Thyroid gland (tissue), 4 donors: ENCODE measurements around the gene WNT5B. TPM values are rescaled to one million over a fixed set of nuclear protein-coding genes. Genes with fewer than 3 reads are reported as not detected.

Experiments
- DNase-seq, 2 donors: peaks; one replicate each; pipeline ENCODE4 v3.0.0-alpha.2; 2019
- H3K27ac ChIP-seq, 3 donors: fragments of 200-600 bp; sonication (generic); 1 replicate in 2 of 3; 2 replicates in 1 of 3; pipeline ENCODE4 v1.5.1; 2016 to 2019; ENCODE audit warnings: mild to moderate bottlenecking in 1 of 3, moderate library complexity in 1 of 3
- H3K27me3 ChIP-seq: fragments of 200-600 bp; sonication (generic); one replicate; pipeline ENCODE4 v1.5.1; 2019
- H3K36me3 ChIP-seq, 2 donors: fragments of 200-600 bp; sonication (generic); one replicate each; pipeline ENCODE4 v1.5.1; 2016 to 2019
- H3K4me1 ChIP-seq, 2 donors: fragments of 200-600 bp; sonication (generic); one replicate each; pipeline ENCODE4 v1.5.1; 2017 to 2019
- H3K4me3 ChIP-seq, 3 donors: fragments of 200-600 bp; sonication (generic); replicated peaks in 1 of 3; 1 replicate in 2 of 3; 2 replicates in 1 of 3; pipeline ENCODE4 v1.5.1; 2016; ENCODE audit warnings: mild to moderate bottlenecking in 1 of 3
- H3K9me3 ChIP-seq: fragments of 200-600 bp; sonication (generic); one replicate; pipeline ENCODE4 v1.5.1; 2017
- CTCF ChIP-seq, 6 experiments: fragments of 200-600 bp in 3 of 6; fragments of 450-650 bp in 3 of 6; sonication (generic) in 3 of 6; IDR thresholded peaks; one replicate each; pipeline ENCODE4 v1.5.1; 2016 to 2019; ENCODE audit warnings: antibody characterized with exemption in 6 of 6, mild to moderate bottlenecking in 2 of 6, inconsistent platforms in 1 of 6, moderate library complexity in 1 of 6
- POLR2A ChIP-seq, 2 donors: fragments of 450-650 bp; IDR thresholded peaks; one replicate each; pipeline ENCODE4 v1.6.1; 2017; ENCODE audit warnings: antibody characterized with exemption in 2 of 2, mild to moderate bottlenecking in 2 of 2, moderate library complexity in 1 of 2
- WGBS, 2 donors: methylation state at CpG; one replicate each; pipeline ENCODE4 v1.1.5; 2017; 5-methylcytosine and 5-hydroxymethylcytosine counted together
- intact Hi-C: fragments of 100-400 bp; cut with DNase I; formaldehyde crosslinking; loops from one replicate; pipeline ENCODE4 v1.15.1; 2023
- total RNA-seq, 4 donors: library from RNA; depleted of rRNA; stranded (reverse); fragments of >200 nt; gene quantifications; one replicate each; pipeline ENCODE4 v1.2.3, GENCODE V29; 2016

The WNT5B gene
- total RNA-seq, 4 donors from 2014 or later, result 0.78 to 4.3 (median 0.95) TPM

- Histone ChIP-seq H3K4me3 (no peak overlapping the region), H3K36me3 (no peaks in the 10 kb centered on the region), H3K27me3 (no peaks in the 10 kb centered on the region), H3K4me1 (peaks cover 18 to 36% of the 10 kb centered on the region in 2 donors), H3K27ac (no peak overlapping the region), H3K9me3 (no peaks in the 10 kb centered on the region)
- TF ChIP-seq CTCF (IDR thresholded peaks at IDR 0.05) (no peak), POLR2A (IDR thresholded peaks at IDR 0.05) (no peak)
- no peak for DNase-seq
- WGBS, 2 donors, result 92 to 95% methylated on average over 7 of the region's 7 CpGs
- intact Hi-C loops, result no loop called here
Measured at GRCh38 chr12:1610072-1610643, 18.9 kb upstream of the WNT5B start.

GRCh38 chr12:1611803-1612572, 17.0 kb upstream of the WNT5B start:
- H3K27me3 ChIP-seq, result no peaks in the 10 kb centered on the region

GRCh38 chr12:1613860-1614259, 15.2 kb upstream of the WNT5B start:
- no peak for TF ChIP-seq CTCF (IDR thresholded peaks at IDR 0.05)
- Histone ChIP-seq H3K4me1 (peaks cover 10 to 22% of the 10 kb centered on the region in 2 donors), H3K36me3 (no peaks in the 10 kb centered on the region), H3K9me3 (no peaks in the 10 kb centered on the region), H3K27ac (no peak overlapping the region), H3K27me3 (no peaks in the 10 kb centered on the region), H3K4me3 (no peak overlapping the region)
- DNase-seq, result no peak
- 97 to 98% methylated on average over 4 of the region's 4 CpGs for WGBS, 2 donors
- intact Hi-C loops, result no loop called here

More at GRCh38 chr12:1611803-1612572, 17.0 kb upstream of the WNT5B start:
- H3K9me3 ChIP-seq, result no peaks in the 10 kb centered on the region
- intact Hi-C loops, result no loop called here
- 26 to 28% methylated on average over 13 of the region's 13 CpGs for WGBS, 2 donors
- H3K36me3 ChIP-seq, result no peaks in the 10 kb centered on the region
- DNase-seq, result peak in 1 of 2 donors; percentile 14
- H3K27ac ChIP-seq, result peak overlapping the region; percentile 1 to 62 (median 53)
- no peak overlapping the region for H3K4me3 ChIP-seq
- peaks cover 10 to 24% of the 10 kb centered on the region in 2 donors for H3K4me1 ChIP-seq
- TF ChIP-seq POLR2A (IDR thresholded peaks at IDR 0.05), result no peak
- TF ChIP-seq CTCF (IDR thresholded peaks at IDR 0.05), result no peak

GRCh38 chr12:1614360-1614759, 14.7 kb upstream of the WNT5B start:
- H3K27ac ChIP-seq, result no peak overlapping the region
- no peaks in the 10 kb centered on the region for H3K27me3 ChIP-seq
- no peaks in the 10 kb centered on the region for H3K9me3 ChIP-seq
- no peak for DNase-seq
- H3K4me1 ChIP-seq, result peaks cover 10 to 26% of the 10 kb centered on the region in 2 donors
- TF ChIP-seq CTCF (IDR thresholded peaks at IDR 0.05) (no peak), POLR2A (IDR thresholded peaks at IDR 0.05) (no peak)
- intact Hi-C loops, result no loop called here
- 95 to 98% methylated on average over 6 of the region's 6 CpGs for WGBS, 2 donors
- H3K4me3 ChIP-seq, result no peak overlapping the region
- no peaks in the 10 kb centered on the region for H3K36me3 ChIP-seq
